ENCODE results near the gene THY1. TPM values are rescaled to one million over a fixed set of nuclear protein-coding genes. Genes with fewer than 3 reads are reported as not detected.
"Not testable (repeated sequence)": the region's sequence is repeated elsewhere in the genome, so short reads cannot be mapped to it uniquely, and the experiment has no call there.

THY1 gene
- total RNA-seq, 4 donors from 2014 or later: 13.3 to 70.1 (median 25.4) TPM

DNA sequence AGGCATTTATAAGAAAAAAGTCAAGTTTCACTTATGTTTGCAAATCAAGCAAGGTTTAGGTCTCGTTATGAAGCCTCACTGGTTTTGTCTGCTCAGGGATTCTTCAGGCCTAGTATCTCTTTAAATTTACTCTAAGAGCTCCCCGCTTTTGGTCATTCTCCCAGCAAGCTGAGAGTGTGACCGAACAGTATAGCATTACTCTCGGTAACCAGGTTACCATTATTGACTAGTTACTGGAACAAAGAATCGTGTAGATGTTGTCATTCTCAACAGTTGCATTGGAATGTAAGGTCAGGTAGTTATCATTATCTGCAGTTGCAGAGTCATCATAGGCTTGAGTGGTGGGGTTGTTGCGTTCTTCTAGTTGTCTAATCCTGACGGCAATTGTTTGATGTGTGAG is 31.7 kb downstream of the THY1 start:
- DNase-seq (ENCODE audit: extremely low spot score): no peak
- Histone ChIP-seq H3K4me3 (no peak overlapping the region), H3K27me3 (no peaks in the 10 kb centered on the region), H3K9me3 (no peaks in the 10 kb centered on the region), H3K4me1 (no peaks in the 10 kb centered on the region), H3K27ac (replicated peaks in 1 of 4) (no peak overlapping the region), H3K36me3 (no peaks in the 10 kb centered on the region)
- intact Hi-C loops (cut with DNase I): no loop called here
- WGBS: 92% methylated on average over 7 of the region's 7 CpGs
- TF ChIP-seq, protein P1, sequence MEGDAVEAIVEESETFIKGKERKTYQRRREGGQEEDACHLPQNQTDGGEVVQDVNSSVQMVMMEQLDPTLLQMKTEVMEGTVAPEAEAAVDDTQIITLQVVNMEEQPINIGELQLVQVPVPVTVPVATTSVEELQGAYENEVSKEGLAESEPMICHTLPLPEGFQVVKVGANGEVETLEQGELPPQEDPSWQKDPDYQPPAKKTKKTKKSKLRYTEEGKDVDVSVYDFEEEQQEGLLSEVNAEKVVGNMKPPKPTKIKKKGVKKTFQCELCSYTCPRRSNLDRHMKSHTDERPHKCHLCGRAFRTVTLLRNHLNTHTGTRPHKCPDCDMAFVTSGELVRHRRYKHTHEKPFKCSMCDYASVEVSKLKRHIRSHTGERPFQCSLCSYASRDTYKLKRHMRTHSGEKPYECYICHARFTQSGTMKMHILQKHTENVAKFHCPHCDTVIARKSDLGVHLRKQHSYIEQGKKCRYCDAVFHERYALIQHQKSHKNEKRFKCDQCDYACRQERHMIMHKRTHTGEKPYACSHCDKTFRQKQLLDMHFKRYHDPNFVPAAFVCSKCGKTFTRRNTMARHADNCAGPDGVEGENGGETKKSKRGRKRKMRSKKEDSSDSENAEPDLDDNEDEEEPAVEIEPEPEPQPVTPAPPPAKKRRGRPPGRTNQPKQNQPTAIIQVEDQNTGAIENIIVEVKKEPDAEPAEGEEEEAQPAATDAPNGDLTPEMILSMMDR (IDR thresholded peaks at IDR 0.05): no peak
- TF ChIP-seq POLR2AphosphoS5 (IDR thresholded peaks at IDR 0.05) (no peak), EP300 (IDR thresholded peaks at IDR 0.05) (no peak), POLR2A (IDR thresholded peaks at IDR 0.05; ENCODE audit: low read depth) (no peak)

DNA sequence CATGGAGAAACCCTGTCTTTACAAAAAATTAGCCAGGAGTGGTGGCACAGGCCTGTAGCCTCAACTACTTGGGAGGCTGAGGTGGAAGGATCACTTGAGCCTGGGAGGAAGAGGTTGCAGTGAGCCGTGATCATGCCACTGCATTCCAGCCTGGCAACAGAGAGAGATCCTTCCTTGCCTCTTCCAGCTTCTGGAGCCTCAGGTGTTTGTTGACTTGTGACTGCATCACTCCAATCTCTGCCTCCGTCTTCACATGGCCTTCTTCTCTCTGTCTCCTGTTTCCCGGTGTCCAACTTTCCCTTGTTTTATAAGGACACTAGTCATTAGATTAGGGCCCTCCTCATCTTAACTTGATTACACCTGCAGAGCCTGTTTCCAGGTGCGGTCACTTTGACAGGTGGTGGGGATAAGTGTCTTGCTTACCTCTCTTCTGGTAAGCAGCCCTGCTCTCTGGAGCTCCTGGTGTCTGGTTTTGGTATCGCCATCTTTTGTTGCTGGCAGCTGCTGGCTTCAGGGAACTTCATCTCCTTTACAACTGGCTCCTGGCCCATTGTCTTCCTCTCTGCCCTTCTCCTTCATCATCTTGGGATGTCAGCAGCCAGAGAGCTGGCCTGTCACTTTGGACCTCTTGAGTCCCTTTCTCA is 33.2 kb downstream of the THY1 start:
- Histone ChIP-seq H3K36me3 (no peaks in the 10 kb centered on the region), H3K4me3 (no peak overlapping the region), H3K9me3 (no peaks in the 10 kb centered on the region), H3K27me3 (no peaks in the 10 kb centered on the region), H3K4me1 (no peaks in the 10 kb centered on the region), H3K27ac (replicated peaks in 1 of 4) (no peak overlapping the region)
- no peak for DNase-seq (ENCODE audit: extremely low spot score)
- WGBS: 88% methylated on average over 5 of the region's 5 CpGs
- intact Hi-C loops (cut with DNase I): no loop called here
- TF ChIP-seq, protein P1 (IDR thresholded peaks at IDR 0.05): no peak
- TF ChIP-seq EP300 (IDR thresholded peaks at IDR 0.05) (no peak), POLR2AphosphoS5 (IDR thresholded peaks at IDR 0.05) (no peak), POLR2A (IDR thresholded peaks at IDR 0.05; ENCODE audit: low read depth) (no peak)

DNA sequence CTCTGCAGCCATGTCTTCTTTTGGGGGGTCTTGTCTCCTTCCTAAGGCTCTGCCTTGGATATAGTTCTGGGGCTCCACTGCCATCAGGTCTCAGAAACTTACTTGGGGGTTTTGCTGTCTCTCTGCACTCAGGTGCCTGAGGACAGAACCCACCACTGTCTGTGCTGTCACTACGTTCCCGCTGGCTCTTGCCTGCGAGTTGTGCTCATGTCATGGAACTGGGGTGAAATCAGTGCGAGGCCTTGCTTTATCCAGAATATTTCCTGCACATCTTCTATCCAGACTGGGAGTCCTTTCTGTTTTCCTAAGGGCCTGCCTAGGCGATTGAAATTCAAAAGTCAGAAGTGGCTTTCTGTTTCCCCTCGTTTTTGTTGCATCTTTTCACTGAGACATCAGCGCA is 34.9 kb downstream of the THY1 start:
- Histone ChIP-seq H3K27ac (replicated peaks in 1 of 4) (no peak overlapping the region), H3K27me3 (no peaks in the 10 kb centered on the region), H3K36me3 (no peaks in the 10 kb centered on the region), H3K4me1 (no peaks in the 10 kb centered on the region), H3K9me3 (no peaks in the 10 kb centered on the region), H3K4me3 (no peak overlapping the region)
- no peak for DNase-seq (ENCODE audit: extremely low spot score)
- 96% methylated on average over 7 of the region's 7 CpGs for WGBS
- no peak for TF ChIP-seq EP300 (IDR thresholded peaks at IDR 0.05)
- TF ChIP-seq, protein P1 (IDR thresholded peaks at IDR 0.05): no peak
- TF ChIP-seq POLR2AphosphoS5 (IDR thresholded peaks at IDR 0.05): no peak
- TF ChIP-seq POLR2A (IDR thresholded peaks at IDR 0.05; ENCODE audit: low read depth): no peak
- intact Hi-C loops (cut with DNase I): no loop called here

DNA sequence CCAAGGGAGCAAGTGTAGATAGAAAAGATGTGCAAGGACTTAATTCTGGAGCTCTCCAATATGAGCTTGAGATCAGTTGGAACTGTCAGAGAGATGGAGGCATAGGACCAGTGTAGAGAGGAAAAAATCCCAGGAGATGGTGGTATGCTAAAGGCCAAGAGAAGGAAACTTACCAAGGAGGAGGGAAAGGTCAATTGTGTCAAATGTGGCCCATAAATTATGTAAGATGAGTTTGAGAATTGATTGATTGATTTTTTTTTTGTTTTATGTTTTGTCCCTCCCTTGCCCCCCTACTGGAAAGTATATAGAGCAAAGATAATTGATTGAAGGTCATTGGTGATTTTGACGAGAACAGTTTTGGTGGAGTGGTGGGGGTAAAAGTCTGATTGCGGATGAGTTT is 38.6 kb downstream of the THY1 start:
- Histone ChIP-seq H3K4me1 (peaks cover 19 to 23% (median 21%) of the 10 kb centered on the region in 4 donors), H3K27ac (replicated peaks in 1 of 4) (no peak overlapping the region), H3K36me3 (no peaks in the 10 kb centered on the region), H3K9me3 (no peaks in the 10 kb centered on the region), H3K4me3 (no peak overlapping the region), H3K27me3 (no peaks in the 10 kb centered on the region)
- intact Hi-C loops (cut with DNase I): no loop called here
- no peak for DNase-seq (ENCODE audit: extremely low spot score)
- WGBS: 86% methylated on average over 2 of the region's 2 CpGs
- TF ChIP-seq POLR2A (IDR thresholded peaks at IDR 0.05; ENCODE audit: low read depth) (no peak), POLR2AphosphoS5 (IDR thresholded peaks at IDR 0.05) (no peak), EP300 (IDR thresholded peaks at IDR 0.05) (no peak)
- TF ChIP-seq, protein P1 (IDR thresholded peaks at IDR 0.05): no peak

DNA sequence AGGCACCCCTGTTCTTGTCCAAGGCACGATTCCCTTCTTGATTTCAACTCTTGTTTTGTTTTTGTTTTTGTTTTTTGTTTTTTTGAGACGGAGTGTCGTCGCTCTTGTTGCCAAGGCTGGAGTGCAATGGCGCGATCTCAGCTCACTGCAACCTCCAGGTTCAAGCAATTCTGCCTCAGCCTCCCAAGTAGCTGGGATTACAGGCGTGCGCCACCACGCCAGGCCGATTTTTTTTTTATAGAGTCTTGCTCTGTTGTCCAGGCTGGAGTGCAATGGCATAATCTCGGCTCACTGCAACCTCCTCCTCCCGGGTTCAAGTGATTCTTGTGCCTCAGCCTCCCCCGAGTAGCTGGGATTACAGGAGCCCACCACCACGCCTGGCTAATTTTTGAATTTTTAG is 40.5 kb downstream of the THY1 start:
- H3K27ac ChIP-seq (replicated peaks in 1 of 4); H3K27me3 ChIP-seq; H3K9me3 ChIP-seq; DNase-seq (ENCODE audit: extremely low spot score); intact Hi-C loops (cut with DNase I); H3K36me3 ChIP-seq: not testable (repeated sequence)
- peaks cover 19 to 30% (median 24%) of the 10 kb centered on the region in 4 donors for H3K4me1 ChIP-seq
- H3K4me3 ChIP-seq: peak overlapping the region in 1 of 4 donors; percentile 57
- WGBS: 91% methylated on average over 14 of the region's 14 CpGs

All from esophagus muscularis mucosa (tissue), 4 donors.